Measurements from ENCODE around the gene TXLNB.
"Not testable (repeated sequence)": the region's sequence is repeated elsewhere in the genome, so short reads cannot be mapped to it uniquely, and the experiment has no call there.

DNA sequence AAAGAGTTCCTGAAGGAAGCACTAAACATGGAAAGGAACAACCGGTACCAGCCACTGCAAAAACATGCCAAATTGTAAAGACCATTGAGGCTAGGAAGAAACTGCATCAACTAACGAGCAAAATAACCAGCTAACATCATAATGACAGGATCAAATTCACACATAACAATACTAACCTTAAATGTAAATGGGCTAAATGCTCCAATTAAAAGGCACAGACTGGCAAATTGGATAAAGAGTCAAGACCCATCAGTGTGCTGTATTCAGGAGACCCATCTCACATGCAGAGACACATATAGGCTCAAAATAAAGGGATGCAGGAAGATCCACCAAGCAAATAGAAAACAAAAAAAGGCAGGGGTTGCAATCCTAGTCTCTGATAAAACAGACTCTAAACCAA lies 79.3 kb downstream of the TXLNB start:
- TF ChIP-seq, protein P1, sequence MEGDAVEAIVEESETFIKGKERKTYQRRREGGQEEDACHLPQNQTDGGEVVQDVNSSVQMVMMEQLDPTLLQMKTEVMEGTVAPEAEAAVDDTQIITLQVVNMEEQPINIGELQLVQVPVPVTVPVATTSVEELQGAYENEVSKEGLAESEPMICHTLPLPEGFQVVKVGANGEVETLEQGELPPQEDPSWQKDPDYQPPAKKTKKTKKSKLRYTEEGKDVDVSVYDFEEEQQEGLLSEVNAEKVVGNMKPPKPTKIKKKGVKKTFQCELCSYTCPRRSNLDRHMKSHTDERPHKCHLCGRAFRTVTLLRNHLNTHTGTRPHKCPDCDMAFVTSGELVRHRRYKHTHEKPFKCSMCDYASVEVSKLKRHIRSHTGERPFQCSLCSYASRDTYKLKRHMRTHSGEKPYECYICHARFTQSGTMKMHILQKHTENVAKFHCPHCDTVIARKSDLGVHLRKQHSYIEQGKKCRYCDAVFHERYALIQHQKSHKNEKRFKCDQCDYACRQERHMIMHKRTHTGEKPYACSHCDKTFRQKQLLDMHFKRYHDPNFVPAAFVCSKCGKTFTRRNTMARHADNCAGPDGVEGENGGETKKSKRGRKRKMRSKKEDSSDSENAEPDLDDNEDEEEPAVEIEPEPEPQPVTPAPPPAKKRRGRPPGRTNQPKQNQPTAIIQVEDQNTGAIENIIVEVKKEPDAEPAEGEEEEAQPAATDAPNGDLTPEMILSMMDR (IDR thresholded peaks at IDR 0.05), result not testable (repeated sequence)
- TF ChIP-seq POLR2A (IDR thresholded peaks at IDR 0.05), result not testable (repeated sequence)
